HEK293 (cell line): Measurements from ENCODE around the gene NRP2.

Experiments used
- CTCF ChIA-PET: fragments of 350-600 bp; formaldehyde crosslinking; extraction: SDS; loops from one replicate; lab custom pipeline; 2021; ENCODE audit warnings: antibody characterized with exemption; lab: Yijun Ruan, JAX
- POLR2A ChIA-PET: fragments of 300-600 bp; formaldehyde crosslinking; extraction: SDS; loops from one replicate; lab custom pipeline; 2020; ENCODE audit warnings: antibody characterized with exemption, inconsistent platforms; lab: Yijun Ruan, JAX
- H3K27ac ChIP-seq: fragments of 200-500 bp; sonication (Bioruptor generic); 2 replicates; pipeline ENCODE4 v1.5.1; 2014; ENCODE audit warnings: low read depth, low read length, control low read depth, inconsistent platforms; ENCODE audit errors: extremely low read depth
- H3K36me3 ChIP-seq, 2 experiments: fragments of 200-500 bp in 1 of 2; sonication (Bioruptor generic) in 1 of 2; 1 replicate in 1 of 2; 2 replicates in 1 of 2; pipeline ENCODE4 v1.5.1; 2014 to 2017; ENCODE audit warnings: inconsistent platforms in 2 of 2, low read length in 2 of 2; ENCODE audit not compliant: control insufficient read depth in 2 of 2, insufficient read depth in 1 of 2
- H3K4me1 ChIP-seq: fragments of 200-500 bp; sonication (Bioruptor generic); 2 replicates; pipeline ENCODE4 v1.5.1; 2014; ENCODE audit warnings: mild to moderate bottlenecking, low read length, inconsistent platforms; ENCODE audit not compliant: control insufficient read depth, insufficient read depth
- H3K4me3 ChIP-seq: 2 replicates; pipeline ENCODE4 v1.5.1; 2011; ENCODE audit warnings: low read depth, mild to moderate bottlenecking, control low read depth, low read length, moderate library complexity
- H3K9me3 ChIP-seq: fragments of 200-500 bp; sonication (Bioruptor generic); 2 replicates; pipeline ENCODE4 v1.5.1; 2014; ENCODE audit warnings: low read depth, low read length, inconsistent platforms; ENCODE audit not compliant: control insufficient read depth, insufficient read depth
- CTCF ChIP-seq: fragments of 450-650 bp; formaldehyde crosslinking; IDR thresholded peaks from 2 replicates; pipeline ENCODE4 v1.5.1; 2016; ENCODE audit warnings: missing biosample characterization, missing genetic modification characterization
- GFI1B ChIP-seq: fragments of 450-650 bp; formaldehyde crosslinking; IDR thresholded peaks from 2 replicates; pipeline ENCODE4 v1.5.1; 2016; ENCODE audit warnings: missing biosample characterization, missing genetic modification characterization
- IKZF3 ChIP-seq: fragments of 450-650 bp; IDR thresholded peaks from 2 replicates; pipeline ENCODE4 v1.5.0; 2018; ENCODE audit warnings: missing biosample characterization, mild to moderate bottlenecking, missing genetic modification characterization, moderate library complexity
- KLF16 ChIP-seq: fragments of 450-650 bp; formaldehyde crosslinking; IDR thresholded peaks from 2 replicates; pipeline ENCODE4 v1.5.1; 2017; ENCODE audit warnings: missing biosample characterization, missing genetic modification characterization
- MEIS1 ChIP-seq: sonication (generic); formaldehyde crosslinking; IDR thresholded peaks from 2 replicates; pipeline ENCODE4 v1.8.1; 2022; ENCODE audit warnings: missing genetic modification reagents, mild to moderate bottlenecking, borderline replicate concordance
- OVOL3 ChIP-seq: fragments of 450-650 bp; formaldehyde crosslinking; IDR thresholded peaks from 2 replicates; pipeline ENCODE4 v1.5.1; 2016; ENCODE audit warnings: missing biosample characterization, missing genetic modification characterization
- PRDM1 ChIP-seq: fragments of 450-650 bp; formaldehyde crosslinking; IDR thresholded peaks from 2 replicates; pipeline ENCODE4; 2016; ENCODE audit warnings: missing biosample characterization, missing genetic modification characterization
- PRDM6 ChIP-seq: fragments of 450-650 bp; formaldehyde crosslinking; IDR thresholded peaks from 2 replicates; pipeline ENCODE4 v1.5.1; 2017; ENCODE audit warnings: missing biosample characterization, missing genetic modification characterization
- SP2 ChIP-seq: fragments of 450-650 bp; formaldehyde crosslinking; IDR thresholded peaks from 2 replicates; pipeline ENCODE4 v1.5.1; 2016; ENCODE audit warnings: missing biosample characterization, missing genetic modification characterization
- ZBTB10 ChIP-seq: fragments of 450-650 bp; formaldehyde crosslinking; IDR thresholded peaks from 2 replicates; pipeline ENCODE4 v1.5.1; 2016; ENCODE audit warnings: missing biosample characterization, missing genetic modification characterization
- ZBTB17 ChIP-seq: fragments of 450-650 bp; formaldehyde crosslinking; IDR thresholded peaks from 2 replicates; pipeline ENCODE4 v1.5.1; 2016; ENCODE audit warnings: missing biosample characterization, missing genetic modification characterization
- ZFP3 ChIP-seq: fragments of 450-650 bp; formaldehyde crosslinking; IDR thresholded peaks from 2 replicates; pipeline ENCODE4 v1.5.1; 2016; ENCODE audit warnings: low read depth, missing biosample characterization, missing genetic modification characterization
- ZNF132 ChIP-seq: fragments of 450-650 bp; formaldehyde crosslinking; IDR thresholded peaks from 2 replicates; pipeline ENCODE4 v1.5.1; 2017; ENCODE audit warnings: missing biosample characterization, missing genetic modification characterization, borderline replicate concordance
- ZNF174 ChIP-seq: fragments of 450-650 bp; formaldehyde crosslinking; IDR thresholded peaks from 2 replicates; pipeline ENCODE4 v1.5.0; 2017; ENCODE audit warnings: missing biosample characterization, mild to moderate bottlenecking, missing genetic modification characterization
- ZNF2 ChIP-seq: fragments of 450-650 bp; formaldehyde crosslinking; IDR thresholded peaks from 2 replicates; pipeline ENCODE4 v1.5.1; 2016; ENCODE audit warnings: missing biosample characterization, missing genetic modification characterization
- ZNF324 ChIP-seq: fragments of 450-650 bp; formaldehyde crosslinking; IDR thresholded peaks from 2 replicates; pipeline ENCODE4 v1.5.1; 2016; ENCODE audit warnings: missing biosample characterization, missing genetic modification characterization
- ZNF366 ChIP-seq: fragments of 450-650 bp; formaldehyde crosslinking; conservative IDR thresholded peaks from 2 replicates; pipeline ENCODE4 v1.5.1; 2016; ENCODE audit warnings: missing biosample characterization, missing genetic modification characterization
- ZNF37A ChIP-seq: fragments of 450-650 bp; IDR thresholded peaks from 2 replicates; pipeline ENCODE4 v1.5.1; 2018; ENCODE audit warnings: missing biosample characterization, missing genetic modification characterization
- ZNF404 ChIP-seq: fragments of 450-650 bp; formaldehyde crosslinking; IDR thresholded peaks from 2 replicates; pipeline ENCODE4 v1.5.1; 2017; ENCODE audit warnings: missing biosample characterization, missing genetic modification characterization
- ZNF501 ChIP-seq: fragments of 450-650 bp; formaldehyde crosslinking; IDR thresholded peaks from 2 replicates; pipeline ENCODE4 v1.5.1; 2016; ENCODE audit warnings: missing biosample characterization, missing genetic modification characterization
- ZNF654 ChIP-seq: fragments of 450-650 bp; formaldehyde crosslinking; IDR thresholded peaks from 2 replicates; pipeline ENCODE4 v1.5.1; 2016; ENCODE audit warnings: low read depth, missing biosample characterization, missing genetic modification characterization
- ZNF707 ChIP-seq: fragments of 450-650 bp; formaldehyde crosslinking; IDR thresholded peaks from 2 replicates; pipeline ENCODE4 v1.5.1; 2016; ENCODE audit warnings: missing biosample characterization, missing genetic modification characterization
- ZNF830 ChIP-seq: fragments of 450-650 bp; IDR thresholded peaks from 2 replicates; pipeline ENCODE4 v1.5.0; 2018; ENCODE audit warnings: missing biosample characterization, missing genetic modification characterization, low read depth, mild to moderate bottlenecking, moderate library complexity
- ZSCAN23 ChIP-seq: fragments of 450-650 bp; formaldehyde crosslinking; IDR thresholded peaks from 2 replicates; pipeline ENCODE4 v1.5.1; 2016; ENCODE audit warnings: missing biosample characterization, missing genetic modification characterization
- ZSCAN30 ChIP-seq: fragments of 450-650 bp; IDR thresholded peaks from 2 replicates; pipeline ENCODE4 v1.5.1; 2018; ENCODE audit warnings: missing biosample characterization, mild to moderate bottlenecking, missing genetic modification characterization, moderate library complexity

Gene NRP2

GRCh38 chr2:205675861-205676516 is 6.3 kb upstream of the NRP2 start:
- no peak for TF ChIP-seq ZNF37A
- TF ChIP-seq GFI1B = no peak
- TF ChIP-seq ZBTB17 = peak; percentile 56
- peak; percentile 58; the same call in 1 of the 2 replicates for TF ChIP-seq IKZF3 (tag by site-specific recombination)
- peak; percentile 84 for TF ChIP-seq ZNF654
- TF ChIP-seq ZNF366 = peak; percentile 84
- TF ChIP-seq PRDM1 (tag by site-specific recombination) = peak; percentile 76
- TF ChIP-seq CTCF = peak; percentile 88
- TF ChIP-seq ZNF501 = 0 out of 2 replicates have a peak, but pooled peaks have one; percentile 24
- TF ChIP-seq MEIS1 (CRISPR knock-in tag) = no peak
- no peak for TF ChIP-seq KLF16 (tag by site-specific recombination)
- TF ChIP-seq ZNF2 (tag by site-specific recombination) = peak; percentile 66
- 0 out of 2 replicates have a peak, but pooled peaks have one; percentile 25 for TF ChIP-seq ZNF324 (tag by site-specific recombination)
- TF ChIP-seq, all 188 proteins: peak for 9
- Histone ChIP-seq H3K36me3 (no peaks in the 10 kb centered on the region), H3K4me1 (peaks cover 4% of the 10 kb centered on the region), H3K9me3 (no peaks in the 10 kb centered on the region), H3K27ac (no peak overlapping the region), H3K4me3 (no peak overlapping the region)
- ChIA-PET POLR2A (no interaction called here), CTCF (interaction anchor here (0.5 to 2.3 kb wide), 46 partner anchors 8 to 1716 kb away, joined by 3 to 14 read pairs (median 3); no protein-coding TSS in a partner anchor)

GRCh38 chr2:205678541-205679142 is 3.7 kb upstream of the NRP2 start:
- Histone ChIP-seq H3K4me3 (no peak overlapping the region), H3K36me3 (no peaks in the 10 kb centered on the region), H3K4me1 (peaks cover 12% of the 10 kb centered on the region), H3K9me3 (no peaks in the 10 kb centered on the region), H3K27ac (no peak overlapping the region)
- no peak for TF ChIP-seq ZFP3 (tag by site-specific recombination)
- TF ChIP-seq ZNF830 = no peak
- TF ChIP-seq OVOL3 (tag by site-specific recombination) = no peak
- no peak for TF ChIP-seq ZNF707
- TF ChIP-seq ZNF404 (tag by site-specific recombination) = no peak
- TF ChIP-seq ZSCAN23 (tag by site-specific recombination) = no peak
- no peak for TF ChIP-seq SP2 (tag by site-specific recombination)
- CTCF ChIA-PET = interaction anchor here (0.5 to 2.3 kb wide), 14 partner anchors 11 to 813 kb away, joined by 3 to 5 read pairs (median 4); no protein-coding TSS in a partner anchor
- POLR2A ChIA-PET = no interaction called here

- no peaks in the 10 kb centered on the region for H3K36me3 ChIP-seq
- H3K9me3 ChIP-seq = no peaks in the 10 kb centered on the region
- peaks cover 19% of the 10 kb centered on the region for H3K4me1 ChIP-seq
- CTCF ChIA-PET = interaction anchor here (0.5 to 2.3 kb wide), 30 partner anchors 9 to 1331 kb away, joined by 3 to 5 read pairs (median 3); no protein-coding TSS in a partner anchor
- peak overlapping the region; percentile 29; the same call in 1 of the 2 replicates for H3K27ac ChIP-seq
- H3K4me3 ChIP-seq = no peak overlapping the region
- POLR2A ChIA-PET = no interaction called here
- TF ChIP-seq IKZF3 (tag by site-specific recombination) (no peak), ZNF174 (tag by site-specific recombination) (no peak), ZSCAN30 (no peak), ZNF132 (no peak), ZBTB10 (tag by site-specific recombination) (no peak), PRDM6 (tag by site-specific recombination) (no peak)
These were observed 2.8 kb upstream of the NRP2 start for GRCh38 chr2:205679410-205680009.
